H1 (cell line): ENCODE results near the gene PLEKHN1. TPM values are rescaled to one million over a fixed set of nuclear protein-coding genes. Genes with fewer than 3 reads are reported as not detected.
A peak's percentile ranks its signal among the peaks of the same experiment; 100 is the strongest.
"Not testable (repeated sequence)": the region's sequence is repeated elsewhere in the genome, so short reads cannot be mapped to it uniquely, and the experiment has no call there.

Source experiments
- CTCF ChIA-PET: fragments of 300-600 bp; sonication (Branson Sonifier 250); formaldehyde crosslinking; loops from one replicate; lab custom pipeline; 2021; ENCODE audit not compliant: partially characterized antibody; lab: Charles Lee
- POLR2A ChIA-PET: fragments of 300-600 bp; sonication (Branson Sonifier 250); formaldehyde crosslinking; loops from one replicate; lab custom pipeline; 2021; ENCODE audit warnings: inconsistent platforms; ENCODE audit not compliant: partially characterized antibody; lab: Charles Lee
- DNase-seq, 2 experiments: peaks; one replicate each; pipeline versions ENCODE4 v3.0.0 to v3.0.0-alpha.2; 2010 to 2022; ENCODE audit warnings: low spot score in 2 of 2, low read depth in 1 of 2, mixed read lengths in 1 of 2
- FAIRE-seq: peaks from 2 replicates; lab custom pipeline; 2011; peaks lifted over from hg19 to GRCh38; lab: Jason Lieb, UNC
- H2AFZ ChIP-seq: 2 replicates; pipeline ENCODE4 v1.8.1; 2012; ENCODE audit warnings: low read length, inconsistent platforms
- H2AK5ac ChIP-seq: 2 replicates; pipeline ENCODE4 v1.6.1; 2013; ENCODE audit warnings: low read depth, low read length
- H2BK120ac ChIP-seq: replicated peaks from 2 replicates; pipeline ENCODE3; 2013; ENCODE audit warnings: low read depth, low read length, inconsistent platforms
- H2BK12ac ChIP-seq: 2 replicates; pipeline ENCODE4 v1.6.1; 2013; ENCODE audit warnings: low read depth, low read length
- H2BK15ac ChIP-seq: 2 replicates; pipeline ENCODE4 v1.6.1; 2013; ENCODE audit warnings: low read length
- H2BK20ac ChIP-seq: 2 replicates; pipeline ENCODE4 v1.6.1; 2013; ENCODE audit warnings: low read length
- H2BK5ac ChIP-seq: 2 replicates; pipeline ENCODE4 v1.6.1; 2013; ENCODE audit warnings: low read depth, low read length
- H3K14ac ChIP-seq: 2 replicates; pipeline ENCODE4 v1.6.1; 2013; ENCODE audit warnings: inconsistent platforms; ENCODE audit not compliant: insufficient read length
- H3K18ac ChIP-seq: 2 replicates; pipeline ENCODE4 v1.6.1; 2013; ENCODE audit warnings: low read length; ENCODE audit errors: extremely low read depth
- H3K23ac ChIP-seq: 2 replicates; pipeline ENCODE4 v1.6.1; 2013; ENCODE audit warnings: inconsistent platforms; ENCODE audit not compliant: insufficient read length
- H3K23me2 ChIP-seq: 2 replicates; pipeline ENCODE4 v1.6.1; 2013; ENCODE audit warnings: low read depth, low read length
- H3K27ac ChIP-seq: 2 replicates; pipeline ENCODE4 v1.6.1; 2011; ENCODE audit warnings: low read depth, low read length, inconsistent platforms
- H3K27me3 ChIP-seq, 4 experiments: replicated peaks in 1 of 4; 1 replicate in 1 of 4; 2 replicates in 3 of 4; pipeline versions ENCODE4 v1.6.1 to v1.8.1; 2011 to 2013; ENCODE audit warnings: low read length in 3 of 4, mild to moderate bottlenecking in 3 of 4, inconsistent platforms in 2 of 4, mixed read lengths in 2 of 4, moderate library complexity in 1 of 4; ENCODE audit not compliant: control insufficient read depth in 3 of 4, insufficient read depth in 3 of 4; ENCODE audit errors: extremely low read depth in 1 of 4
- H3K36me3 ChIP-seq, 4 experiments: 2 replicates each; pipeline versions ENCODE4 v1.6.1 to v1.8.1; 2011 to 2013; ENCODE audit warnings: mild to moderate bottlenecking in 4 of 4, low read length in 3 of 4, moderate library complexity in 2 of 4, control low read depth in 1 of 4, inconsistent platforms in 1 of 4; ENCODE audit not compliant: insufficient read depth in 4 of 4, control insufficient read depth in 2 of 4
- H3K4ac ChIP-seq: replicated peaks from 2 replicates; pipeline ENCODE3; 2013; ENCODE audit warnings: low read length, low read depth, mixed read lengths, inconsistent platforms; ENCODE audit not compliant: insufficient read length
- H3K4me1 ChIP-seq, 4 experiments: replicated peaks in 1 of 4; 1 replicate in 1 of 4; 2 replicates in 3 of 4; pipeline versions ENCODE4 v1.6.1 to v1.8.1; 2011 to 2013; ENCODE audit warnings: low read length in 3 of 4, inconsistent platforms in 2 of 4, mixed read lengths in 1 of 4; ENCODE audit not compliant: insufficient read depth in 4 of 4, control insufficient read depth in 3 of 4
- H3K4me2 ChIP-seq, 2 experiments: 2 replicates each; pipeline versions ENCODE4 v1.6.1 to v1.8.1; 2011 to 2013; ENCODE audit warnings: low read depth in 2 of 2, low read length in 2 of 2, control low read depth in 1 of 2, inconsistent platforms in 1 of 2, mild to moderate bottlenecking in 1 of 2; ENCODE audit not compliant: insufficient read depth in 1 of 2
- H3K4me3 ChIP-seq, 4 experiments: fragments of 200-600, 300-600 bp in 1 of 4; sonication (generic), shearing (Covaris generic), sonication (Bioruptor Twin) in 1 of 4; 2 replicates each; pipeline versions ENCODE4 v1.5.1 to v1.8.1; 2011 to 2016; ENCODE audit warnings: low read length in 4 of 4, low read depth in 3 of 4, control low read depth in 2 of 4, inconsistent platforms in 2 of 4, mild to moderate bottlenecking in 2 of 4, mixed read lengths in 1 of 4, moderate library complexity in 1 of 4; ENCODE audit not compliant: insufficient read depth in 2 of 4; ENCODE audit errors: extremely low read depth in 1 of 4
- H3K56ac ChIP-seq: replicated peaks from 2 replicates; pipeline ENCODE3; 2013; ENCODE audit warnings: low read depth, mild to moderate bottlenecking, mixed read lengths, low read length, inconsistent platforms; ENCODE audit not compliant: insufficient read length
- H3K79me1 ChIP-seq: 2 replicates; pipeline ENCODE4 v1.6.1; 2013; ENCODE audit warnings: low read depth, low read length, control low read depth
- H3K79me2 ChIP-seq, 2 experiments: 2 replicates each; pipeline versions ENCODE4 v1.6.1 to v1.8.1; 2012 to 2013; ENCODE audit warnings: low read length in 2 of 2, mild to moderate bottlenecking in 2 of 2, inconsistent platforms in 1 of 2; ENCODE audit not compliant: insufficient read depth in 2 of 2, control insufficient read depth in 1 of 2
- H3K9ac ChIP-seq, 4 experiments: replicated peaks in 1 of 4; 1 replicate in 1 of 4; 2 replicates in 3 of 4; pipeline versions ENCODE4 v1.6.1 to v1.8.1; 2011 to 2013; ENCODE audit warnings: low read depth in 3 of 4, low read length in 3 of 4, control low read depth in 2 of 4, mild to moderate bottlenecking in 2 of 4, moderate library complexity in 2 of 4, inconsistent platforms in 1 of 4; ENCODE audit errors: extremely low read depth in 1 of 4
- H3K9me3 ChIP-seq, 2 experiments: 2 replicates each; pipeline versions ENCODE4 v1.6.1 to v1.8.1; 2012 to 2013; ENCODE audit warnings: mild to moderate bottlenecking in 2 of 2, moderate library complexity in 2 of 2, control low read depth in 1 of 2, inconsistent platforms in 1 of 2, low read depth in 1 of 2, low read length in 1 of 2, mixed read lengths in 1 of 2; ENCODE audit not compliant: insufficient read depth in 2 of 2
- H4K20me1 ChIP-seq, 2 experiments: replicated peaks in 1 of 2; 2 replicates each; pipeline versions ENCODE3 to v1.8.1; 2011 to 2013; ENCODE audit warnings: inconsistent platforms in 2 of 2, low read length in 2 of 2, mild to moderate bottlenecking in 1 of 2; ENCODE audit not compliant: insufficient read depth in 2 of 2, control insufficient read depth in 1 of 2
- H4K5ac ChIP-seq: 2 replicates; pipeline ENCODE4 v1.6.1; 2013; ENCODE audit warnings: low read length, low read depth, mixed read lengths, inconsistent platforms; ENCODE audit not compliant: insufficient read length
- H4K8ac ChIP-seq: 2 replicates; pipeline ENCODE4 v1.8.0; 2013; ENCODE audit warnings: mild to moderate bottlenecking, moderate library complexity, low read length, inconsistent platforms; ENCODE audit not compliant: insufficient read depth; ENCODE audit errors: extremely low read depth
- H4K91ac ChIP-seq: replicated peaks from 2 replicates; pipeline ENCODE3; 2013; ENCODE audit warnings: low read length, mixed read lengths, inconsistent platforms; ENCODE audit not compliant: insufficient read length
- ASH2L ChIP-seq: fragments of 200-600, 300-600 bp; sonication (generic); IDR thresholded peaks from one replicate; pipeline ENCODE4 v1.7.1; 2017; ENCODE audit warnings: low read length
- BRCA1 ChIP-seq: IDR thresholded peaks from 2 replicates; pipeline ENCODE4 v1.6.1; 2012; ENCODE audit warnings: low read depth, low read length, improper control_type of control experiment
- E2F6 ChIP-seq: IDR thresholded peaks from 2 replicates; pipeline ENCODE4 v1.6.1; 2012; ENCODE audit warnings: inconsistent platforms
- SP2 ChIP-seq: IDR thresholded peaks from 2 replicates; pipeline ENCODE4 v1.6.1; 2012; ENCODE audit warnings: mild to moderate bottlenecking, low read length, inconsistent platforms
- SRF ChIP-seq: IDR thresholded peaks from 2 replicates; pipeline ENCODE4 v1.6.1; 2011; ENCODE audit warnings: mild to moderate bottlenecking, low read depth, low read length, moderate library complexity
- ZNF274 ChIP-seq: IDR thresholded peaks from 2 replicates; pipeline ENCODE4 v1.7.0; 2012; ENCODE audit warnings: low read length, borderline replicate concordance; ENCODE audit errors: extremely low read depth
- WGBS, 2 experiments: shearing (Covaris generic) in 1 of 2; methylation state at CpG; one replicate each; pipeline versions ENCODE4 v1.1.6 to v1.1.7; 2013 to 2015; ENCODE audit warnings: low lambda C conversion rate in 2 of 2, mixed read lengths in 2 of 2, inconsistent platforms in 1 of 2, low coverage in 1 of 2, missing lambda C conversion rate in 1 of 2; ENCODE audit not compliant: insufficient replicate concordance in 2 of 2, insufficient coverage in 1 of 2, insufficient read length in 1 of 2; ENCODE audit errors: extremely low coverage in 1 of 2, missing lambda C conversion rate in 1 of 2; 5-methylcytosine and 5-hydroxymethylcytosine counted together
- polyA plus RNA-seq, 7 experiments: library from polyadenylated mRNA; depleted of rRNA in 3 of 7; stranded (reverse) in 5 of 7; unstranded in 2 of 7; fragments of >200 nt in 5 of 7; fragments of 200-250 nt in 2 of 7; gene quantifications; 1 replicate in 5 of 7; 2 replicates in 1 of 7; 4 replicates in 1 of 7; pipeline versions ENCODE4 v1.2.1 to v1.2.3, GENCODE V29; 2011 to 2013; ENCODE audit warnings: missing spikeins in 2 of 7, mixed read lengths in 2 of 7
- total RNA-seq: library from RNA; stranded (reverse); fragmentation: NEBNext Ultra II Directional; extraction: Animal tissue kit (Norgen Biotek cat#: 25700); gene quantifications from 2 replicates; pipeline ENCODE4 v1.2.1, GENCODE V29; 2021

The PLEKHN1 gene
- total and polyA plus RNA-seq, 2 of the 8 experiments (the other 6 are each of a cell fraction or from before 2014, with no cell fraction given), result 0.39 to 1.5 TPM

DNA sequence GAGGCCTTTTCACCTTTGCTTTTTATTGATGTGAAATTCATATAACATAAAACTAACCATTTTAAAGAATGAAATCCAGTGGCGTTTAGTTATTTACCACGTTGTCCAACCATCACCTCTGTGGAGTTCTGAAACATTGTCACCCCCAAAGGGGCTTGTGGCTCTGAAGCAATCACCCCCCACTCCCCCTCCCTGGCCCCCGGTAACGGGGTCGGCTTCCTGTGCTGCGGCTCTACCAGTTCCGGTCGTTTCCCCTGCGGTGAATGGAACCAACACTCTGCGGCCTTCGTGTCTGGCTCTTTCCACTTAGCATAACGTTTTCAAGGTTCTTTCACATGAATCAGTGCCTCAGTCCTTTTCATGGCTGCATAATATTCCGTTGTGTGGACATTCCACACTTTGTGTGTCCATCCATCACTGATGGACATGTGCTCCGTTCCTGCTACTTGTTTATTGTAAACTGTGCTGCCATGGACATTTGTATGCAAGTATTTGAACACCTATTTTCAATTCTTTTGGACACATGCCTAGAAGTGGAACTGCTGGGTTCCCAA is 45.2 kb downstream of the PLEKHN1 start (continued):
- no peak for TF ChIP-seq SRF
- no peak for TF ChIP-seq BRCA1
- no peak for TF ChIP-seq ASH2L
- TF ChIP-seq SP2, result no peak
- no peak for TF ChIP-seq ZNF274
- no peak for TF ChIP-seq E2F6

GRCh38 chr1:1012736-1013104 is 46.4 kb downstream of the PLEKHN1 start:
- DNase-seq, H4K8ac ChIP-seq, H3K23ac ChIP-seq, H3K23me2 ChIP-seq, H2BK120ac ChIP-seq, H2AK5ac ChIP-seq, H2BK12ac ChIP-seq, H2BK20ac ChIP-seq, H3K56ac ChIP-seq, FAIRE-seq, H3K18ac ChIP-seq, H2BK15ac ChIP-seq, H3K36me3 ChIP-seq, H3K9me3 ChIP-seq, H3K27me3 ChIP-seq, H4K91ac ChIP-seq, H4K20me1 ChIP-seq, H3K79me2 ChIP-seq, H3K14ac ChIP-seq, H4K5ac ChIP-seq, H3K27ac ChIP-seq, H3K79me1 ChIP-seq, H3K4ac ChIP-seq: not testable (repeated sequence)
- Histone ChIP-seq H3K4me2 (peak overlapping the region; percentile 76 to 98), H3K4me3 (peak overlapping the region in 3 of 4 experiments; percentile 37 to 64 (median 56); a peak in 6 of 8 replicates), H3K4me1 (peaks cover 0 to 21% (median 15%) of the 10 kb centered on the region in 4 experiments; a peak in 6 of 7 replicates), H2AFZ (peak overlapping the region; percentile 29; the same call in 1 of the 2 replicates), H2BK5ac (peak overlapping the region; percentile 92; the same call in 1 of the 2 replicates), H3K9ac (peak overlapping the region in 1 of 4 experiments; percentile 15; a peak in 1 of 7 replicates)
- CTCF ChIA-PET, result interaction anchor here (1.0 to 7.8 kb wide), 6 partner anchors 9 to 50 kb away, joined by 3 to 74 read pairs (median 36); partner anchors contain the start of genes HES4 and PERM1
- POLR2A ChIA-PET, result interaction anchor here (0.6 to 14.9 kb wide), 3 partner anchors 10 to 609 kb away, joined by 4 to 245 read pairs (median 40); no protein-coding TSS in a partner anchor
- WGBS, 2 experiments, result 76% methylated on average over 13 of the region's 13 CpGs; no CpG with 5 or more reads in 1 of the 2 experiments
